SK-N-SH (cell line): ENCODE data around the gene RYR3. TPM values are rescaled to one million over a fixed set of nuclear protein-coding genes. Genes with fewer than 3 reads are reported as not detected.

ENCODE experiments used
- CTCF ChIA-PET: fragments of 300-600, 350-600 bp; formaldehyde crosslinking; extraction: SDS; loops from one replicate; lab custom pipeline; 2021; lab: Yijun Ruan, JAX
- POLR2A ChIA-PET: fragments of 350-600 bp; sonication (Branson Sonifier 250); formaldehyde crosslinking; extraction: SDS; loops from one replicate; lab custom pipeline; 2020; ENCODE audit warnings: antibody characterized with exemption, inconsistent platforms; lab: Yijun Ruan, JAX
- DNase-seq: peaks from one replicate; pipeline ENCODE4 v3.0.0; 2012
- H2AFZ ChIP-seq: fragments of 200-600 bp; sonication (generic); 2 replicates; pipeline ENCODE4 v1.8.1; 2016; ENCODE audit warnings: antibody characterized with exemption, mild to moderate bottlenecking, low read depth
- H3F3A ChIP-seq: fragments of 200-600 bp; sonication (generic); replicated peaks from 2 replicates; pipeline ENCODE3; 2016; ENCODE audit warnings: antibody characterized with exemption, mild to moderate bottlenecking; ENCODE audit not compliant: insufficient read depth
- H3K27ac ChIP-seq, 2 experiments: fragments of 200-500 bp in 1 of 2; fragments of 200-600 bp in 1 of 2; sonication (Bioruptor generic) in 1 of 2; sonication (generic), shearing (Covaris generic) in 1 of 2; 2 replicates each; pipeline versions ENCODE4 v1.5.1 to v1.6.1; 2014 to 2016; ENCODE audit warnings: low read depth in 2 of 2, inconsistent platforms in 1 of 2, low read length in 1 of 2, mild to moderate bottlenecking in 1 of 2, mixed read lengths in 1 of 2
- H3K27me3 ChIP-seq: fragments of 200-600 bp; sonication (generic), shearing (Covaris generic); 2 replicates; pipeline ENCODE4 v1.6.1; 2016; ENCODE audit warnings: mixed run types; ENCODE audit not compliant: insufficient read depth
- H3K36me3 ChIP-seq, 2 experiments: fragments of 200-500 bp in 1 of 2; fragments of 200-600 bp in 1 of 2; sonication (Bioruptor generic) in 1 of 2; sonication (generic) in 1 of 2; replicated peaks in 1 of 2; 2 replicates each; pipeline versions ENCODE3 to v1.5.1; 2014 to 2016; ENCODE audit warnings: low read length in 1 of 2, mild to moderate bottlenecking in 1 of 2; ENCODE audit not compliant: insufficient read depth in 2 of 2, control insufficient read depth in 1 of 2
- H3K4me1 ChIP-seq, 2 experiments: fragments of 200-500 bp in 1 of 2; fragments of 200-600 bp in 1 of 2; sonication (Bioruptor generic) in 1 of 2; sonication (generic), shearing (Covaris generic) in 1 of 2; 2 replicates each; pipeline versions ENCODE4 v1.5.1 to v1.6.1; 2014 to 2016; ENCODE audit warnings: low read depth in 1 of 2, low read length in 1 of 2, mixed run types in 1 of 2; ENCODE audit not compliant: insufficient read depth in 2 of 2, control insufficient read depth in 1 of 2
- H3K4me2 ChIP-seq: fragments of 200-600 bp; sonication (generic), shearing (Covaris generic); 2 replicates; pipeline ENCODE4 v1.6.1; 2017; ENCODE audit warnings: mixed run types
- H3K4me3 ChIP-seq, 2 experiments: fragments of 200-500 bp in 1 of 2; fragments of 200-600 bp in 1 of 2; sonication (Bioruptor generic) in 1 of 2; sonication (generic), shearing (Covaris generic) in 1 of 2; 2 replicates each; pipeline versions ENCODE4 v1.5.1 to v1.8.1; 2014 to 2016; ENCODE audit warnings: low read depth in 2 of 2, inconsistent platforms in 1 of 2, low read length in 1 of 2, mild to moderate bottlenecking in 1 of 2, mixed read lengths in 1 of 2, moderate library complexity in 1 of 2
- H3K79me2 ChIP-seq: fragments of 200-600 bp; sonication (generic); 2 replicates; pipeline ENCODE4 v1.8.1; 2017; ENCODE audit warnings: mild to moderate bottlenecking; ENCODE audit not compliant: insufficient read depth
- H3K9ac ChIP-seq: fragments of 200-600 bp; sonication (generic); 2 replicates; pipeline ENCODE4 v1.6.1; 2017; ENCODE audit warnings: mixed run types
- H3K9me2 ChIP-seq: fragments of 200-600 bp; sonication (generic); 2 replicates; pipeline ENCODE4 v1.6.1; 2017; ENCODE audit warnings: mixed run types
- H3K9me3 ChIP-seq: fragments of 200-600 bp; sonication (generic); 2 replicates; pipeline ENCODE4 v1.6.1; 2017; ENCODE audit warnings: mixed run types, mild to moderate bottlenecking, moderate library complexity
- H4K20me1 ChIP-seq: fragments of 200-600 bp; sonication (generic); 2 replicates; pipeline ENCODE4 v1.6.1; 2017; ENCODE audit warnings: mild to moderate bottlenecking, mixed run types; ENCODE audit not compliant: insufficient read depth
- CHD2 ChIP-seq: fragments of 150-350 bp; IDR thresholded peaks from 2 replicates; pipeline ENCODE4 v1.6.1; 2018; ENCODE audit warnings: low read length; ENCODE audit not compliant: partially characterized antibody
- EP300 ChIP-seq, 2 experiments: IDR thresholded peaks; 2 replicates each; pipeline versions ENCODE4 v1.4.0 to v1.6.1; 2012; ENCODE audit warnings: borderline replicate concordance in 1 of 2, low read depth in 1 of 2, low read length in 1 of 2
- FOSL2 ChIP-seq: IDR thresholded peaks from 2 replicates; pipeline ENCODE4 v1.4.0; 2012; ENCODE audit warnings: low read depth, mild to moderate bottlenecking, moderate library complexity, borderline replicate concordance
- GABPA ChIP-seq: IDR thresholded peaks from 2 replicates; pipeline ENCODE4 v1.4.0; 2012; ENCODE audit warnings: low read depth, mild to moderate bottlenecking
- JUND ChIP-seq: IDR thresholded peaks from 2 replicates; pipeline ENCODE4 v1.4.0; 2012
- NRF1 ChIP-seq: IDR thresholded peaks from 2 replicates; pipeline ENCODE4 v1.6.1; 2012; ENCODE audit warnings: low read depth, mild to moderate bottlenecking, low read length
- POLR2AphosphoS5 ChIP-seq: IDR thresholded peaks from 2 replicates; pipeline ENCODE4 v1.6.1; 2012; ENCODE audit warnings: low read depth, low read length
- RAD21 ChIP-seq: IDR thresholded peaks from 2 replicates; pipeline ENCODE4 v1.6.1; 2012; ENCODE audit warnings: mild to moderate bottlenecking, low read length
- RCOR1 ChIP-seq: fragments of 150-350 bp; IDR thresholded peaks from 2 replicates; pipeline ENCODE4 v1.6.1; 2017; ENCODE audit warnings: antibody characterized with exemption, low read length
- RXRA ChIP-seq: IDR thresholded peaks from 2 replicates; pipeline ENCODE4 v1.4.0; 2012; ENCODE audit warnings: low read depth, mild to moderate bottlenecking, borderline replicate concordance
- SMC3 ChIP-seq: IDR thresholded peaks from 2 replicates; pipeline ENCODE4 v1.6.1; 2012; ENCODE audit warnings: low read depth, low read length, improper control_type of control experiment
- TCF12 ChIP-seq: IDR thresholded peaks from 2 replicates; pipeline ENCODE4 v1.4.0; 2012
- TEAD4 ChIP-seq: IDR thresholded peaks from 2 replicates; pipeline ENCODE4 v1.4.0; 2012; ENCODE audit warnings: mild to moderate bottlenecking, borderline replicate concordance; ENCODE audit not compliant: insufficient read depth
- ZBTB33 ChIP-seq: IDR thresholded peaks from 2 replicates; pipeline ENCODE4 v1.4.0; 2012; ENCODE audit warnings: low read depth, borderline replicate concordance
- WGBS: methylation state at CpG from one replicate; pipeline ENCODE4 v1.1.6; 2017; ENCODE audit warnings: low lambda C conversion rate; 5-methylcytosine and 5-hydroxymethylcytosine counted together
- polyA plus RNA-seq, 3 experiments: library from polyadenylated mRNA; depleted of rRNA; stranded (reverse); fragments of >200 nt; gene quantifications; 2 replicates each; pipeline ENCODE4 v1.2.3, GENCODE V29; 2012
- TF ChIP-seq, protein P1 (sequence below): fragments of 200-600 bp; sonication (generic); IDR thresholded peaks from 2 replicates; pipeline ENCODE4 v1.6.1; 2017; ENCODE audit warnings: antibody characterized with exemption, mild to moderate bottlenecking, moderate library complexity
- TF ChIP-seq, protein P2 (sequence below): IDR thresholded peaks from 2 replicates; pipeline ENCODE4; 2012

RYR3 gene
- polyA plus RNA-seq, 1 of the 3 experiments (the other 2 are of a cell fraction), result 0.02 TPM

- H2AFZ ChIP-seq, result no peak overlapping the region
- H3K4me2 ChIP-seq, result no peak overlapping the region
- CTCF ChIA-PET, result interaction anchor here (1.1 to 2.6 kb wide), 3 partner anchors 11 to 326 kb away, joined by 3 to 8 read pairs (median 4); no protein-coding TSS in a partner anchor
- no peak overlapping the region for H3K4me3 ChIP-seq
- no peaks in the 10 kb centered on the region for H3K9me2 ChIP-seq
- no peaks in the 10 kb centered on the region for H3K9me3 ChIP-seq
- H3K79me2 ChIP-seq, result no peaks in the 10 kb centered on the region
- peak; percentile 44 for DNase-seq
- H3K27ac ChIP-seq, result peak overlapping the region in 1 of 2 experiments; percentile 40; a peak in 2 of 4 replicates
- TF ChIP-seq FOSL2 (no peak), RAD21 (peak; percentile 7; the same call in 1 of the 2 replicates), RCOR1 (peak; percentile 81; the same call in 1 of the 2 replicates), CHD2 (peak; percentile 41)
- no peak overlapping the region for H3K9ac ChIP-seq
- no peaks in the 10 kb centered on the region for H3K27me3 ChIP-seq
- peaks cover 0 to 6% of the 10 kb centered on the region in 2 experiments; a peak in 2 of 4 replicates for H3K4me1 ChIP-seq
- WGBS, result 28% methylated on average over 5 of the region's 5 CpGs
- H3F3A ChIP-seq, result no peaks in the 10 kb centered on the region
- no peaks in the 10 kb centered on the region for H3K36me3 ChIP-seq
- POLR2A ChIA-PET, result no interaction called here
- H4K20me1 ChIP-seq, result no peaks in the 10 kb centered on the region
Observed at GRCh38 chr15:33374226-33374914, 63.6 kb downstream of the RYR3 start.

DNA sequence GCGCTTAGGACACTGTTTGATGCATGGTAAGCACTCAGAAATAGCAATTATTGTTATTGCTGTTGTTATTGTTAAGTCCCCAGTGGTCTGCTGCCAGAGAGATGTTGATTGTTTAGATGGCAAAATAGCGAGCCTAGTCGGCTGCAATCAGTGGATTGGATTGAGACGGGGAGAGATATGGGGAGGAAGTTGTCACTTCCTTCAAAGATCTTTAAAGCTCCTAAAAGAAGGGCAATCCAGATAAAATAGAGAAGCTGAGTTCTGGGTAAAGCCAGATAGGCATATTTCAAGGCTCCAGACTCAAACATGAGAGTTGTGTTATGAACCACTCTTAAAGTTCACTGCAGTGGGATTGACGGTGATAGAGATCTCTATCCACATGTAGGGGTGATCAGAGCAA is 64.5 kb downstream of the RYR3 start:
- no peaks in the 10 kb centered on the region for H3K9me2 ChIP-seq
- no peaks in the 10 kb centered on the region for H3F3A ChIP-seq
- no peak overlapping the region for H3K9ac ChIP-seq
- H3K9me3 ChIP-seq, result no peaks in the 10 kb centered on the region
- no peaks in the 10 kb centered on the region for H3K79me2 ChIP-seq
- no peaks in the 10 kb centered on the region for H3K36me3 ChIP-seq
- no peak for DNase-seq
- CTCF ChIA-PET, result interaction anchor here (2.6 kb wide), 1 partner anchor 325 kb away, joined by 8 read pairs; no protein-coding TSS in a partner anchor
- TF ChIP-seq JUND (no peak), GABPA (no peak), TCF12 (no peak), SMC3 (no peak), ZBTB33 (no peak), TEAD4 (no peak), POLR2AphosphoS5 (no peak), NRF1 (no peak), RXRA (no peak), FOSL2 (no peak), RCOR1 (no peak), EP300 (IDR thresholded peaks at IDR 0.05; ENCODE audit: borderline replicate concordance in 1 of 2, low read depth in 1 of 2, low read length in 1 of 2) (no peak)
- TF ChIP-seq, protein P1, sequence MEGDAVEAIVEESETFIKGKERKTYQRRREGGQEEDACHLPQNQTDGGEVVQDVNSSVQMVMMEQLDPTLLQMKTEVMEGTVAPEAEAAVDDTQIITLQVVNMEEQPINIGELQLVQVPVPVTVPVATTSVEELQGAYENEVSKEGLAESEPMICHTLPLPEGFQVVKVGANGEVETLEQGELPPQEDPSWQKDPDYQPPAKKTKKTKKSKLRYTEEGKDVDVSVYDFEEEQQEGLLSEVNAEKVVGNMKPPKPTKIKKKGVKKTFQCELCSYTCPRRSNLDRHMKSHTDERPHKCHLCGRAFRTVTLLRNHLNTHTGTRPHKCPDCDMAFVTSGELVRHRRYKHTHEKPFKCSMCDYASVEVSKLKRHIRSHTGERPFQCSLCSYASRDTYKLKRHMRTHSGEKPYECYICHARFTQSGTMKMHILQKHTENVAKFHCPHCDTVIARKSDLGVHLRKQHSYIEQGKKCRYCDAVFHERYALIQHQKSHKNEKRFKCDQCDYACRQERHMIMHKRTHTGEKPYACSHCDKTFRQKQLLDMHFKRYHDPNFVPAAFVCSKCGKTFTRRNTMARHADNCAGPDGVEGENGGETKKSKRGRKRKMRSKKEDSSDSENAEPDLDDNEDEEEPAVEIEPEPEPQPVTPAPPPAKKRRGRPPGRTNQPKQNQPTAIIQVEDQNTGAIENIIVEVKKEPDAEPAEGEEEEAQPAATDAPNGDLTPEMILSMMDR, result no peak
- TF ChIP-seq, protein P2, sequence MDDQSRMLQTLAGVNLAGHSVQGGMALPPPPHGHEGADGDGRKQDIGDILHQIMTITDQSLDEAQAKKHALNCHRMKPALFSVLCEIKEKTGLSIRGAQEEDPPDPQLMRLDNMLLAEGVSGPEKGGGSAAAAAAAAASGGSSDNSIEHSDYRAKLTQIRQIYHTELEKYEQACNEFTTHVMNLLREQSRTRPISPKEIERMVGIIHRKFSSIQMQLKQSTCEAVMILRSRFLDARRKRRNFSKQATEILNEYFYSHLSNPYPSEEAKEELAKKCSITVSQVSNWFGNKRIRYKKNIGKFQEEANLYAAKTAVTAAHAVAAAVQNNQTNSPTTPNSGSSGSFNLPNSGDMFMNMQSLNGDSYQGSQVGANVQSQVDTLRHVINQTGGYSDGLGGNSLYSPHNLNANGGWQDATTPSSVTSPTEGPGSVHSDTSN, result no peak
- H3K27ac ChIP-seq, result no peak overlapping the region
- peaks cover 0 to 6% of the 10 kb centered on the region in 2 experiments; a peak in 2 of 4 replicates for H3K4me1 ChIP-seq
- no peak overlapping the region for H3K4me2 ChIP-seq
- H3K4me3 ChIP-seq, result no peak overlapping the region
- H3K27me3 ChIP-seq, result no peaks in the 10 kb centered on the region
- no peaks in the 10 kb centered on the region for H4K20me1 ChIP-seq
- POLR2A ChIA-PET, result no interaction called here
- H2AFZ ChIP-seq, result no peak overlapping the region
- 66% methylated on average over 5 of the region's 5 CpGs for WGBS
